Uterus (tissue), 4 donors: ENCODE measurements around the gene INO80E. TPM values are rescaled to one million over a fixed set of nuclear protein-coding genes. Genes with fewer than 3 reads are reported as not detected.

Experiments
- DNase-seq, 2 donors: peaks; one replicate each; pipeline ENCODE4 v3.0.0-alpha.2; 2019 to 2020
- H3K27ac ChIP-seq, 2 donors: fragments of 200-600 bp; sonication (generic); 1 replicate in 1 of 2; 2 replicates in 1 of 2; pipeline ENCODE4 v1.5.1; 2016 to 2018
- H3K27me3 ChIP-seq, 2 donors: fragments of 200-600 bp; sonication (generic); one replicate each; pipeline ENCODE4 v1.5.1; 2018 to 2019; ENCODE audit warnings: control low read depth in 1 of 2
- H3K36me3 ChIP-seq, 2 donors: fragments of 200-600 bp; sonication (generic); one replicate each; pipeline ENCODE4 v1.5.1; 2019; ENCODE audit warnings: control low read depth in 1 of 2
- H3K4me1 ChIP-seq, 2 donors: fragments of 200-600 bp; sonication (generic); one replicate each; pipeline ENCODE4 v1.5.1; 2018 to 2019; ENCODE audit warnings: control low read depth in 1 of 2
- H3K4me3 ChIP-seq, 2 donors: fragments of 200-600 bp; sonication (generic); 1 replicate in 1 of 2; 2 replicates in 1 of 2; pipeline ENCODE4 v1.5.1; 2018 to 2019; ENCODE audit warnings: mild to moderate bottlenecking in 1 of 2
- H3K9me3 ChIP-seq, 2 donors: fragments of 200-600 bp; sonication (generic); one replicate each; pipeline ENCODE4 v1.5.1; 2019; ENCODE audit warnings: control low read depth in 1 of 2
- CTCF ChIP-seq, 4 experiments: fragments of 200-600 bp in 2 of 4; fragments of 450-650 bp in 2 of 4; sonication (generic) in 2 of 4; IDR thresholded peaks; one replicate each; pipeline ENCODE4 v1.5.1; 2016 to 2019; ENCODE audit warnings: antibody characterized with exemption in 4 of 4, mild to moderate bottlenecking in 2 of 4, moderate library complexity in 1 of 4
- POLR2A ChIP-seq, 2 donors: fragments of 450-650 bp; IDR thresholded peaks; one replicate each; pipeline ENCODE4 v1.6.1; 2016; ENCODE audit warnings: antibody characterized with exemption in 2 of 2, mild to moderate bottlenecking in 1 of 2, moderate library complexity in 1 of 2
- intact Hi-C: fragments of 100-400 bp; cut with DNase I; formaldehyde crosslinking; loops from one replicate; pipeline ENCODE4 v1.15.1; 2023; ENCODE audit warnings: low total_unique reads
- total RNA-seq, 4 donors: library from RNA; depleted of rRNA in 3 of 4; stranded (reverse); fragments of >200 nt in 3 of 4; gene quantifications; one replicate each; pipeline versions ENCODE4 v1.1.0 to v1.2.4, GENCODE V29; 2014 to 2023
- donor health status: DM: yes; HTN: yes; CAD: no.

INO80E gene
- total RNA-seq, 4 donors from 2014 or later = 4.1 to 714 (median 68.9) TPM

- intact Hi-C loops = no loop called here
Measured at GRCh38 chr16:30025156-30025555, 29.1 kb downstream of the INO80E start.

GRCh38 chr16:30025574-30025973 is 29.5 kb downstream of the INO80E start:
- H3K27ac ChIP-seq = no peak overlapping the region
- H3K4me3 ChIP-seq = no peak overlapping the region
- peaks cover 0 to 13% of the 10 kb centered on the region in 2 donors for H3K27me3 ChIP-seq
- TF ChIP-seq CTCF (IDR thresholded peaks at IDR 0.05) = no peak
- TF ChIP-seq POLR2A (IDR thresholded peaks at IDR 0.05) = no peak
- H3K4me1 ChIP-seq = no peaks in the 10 kb centered on the region
- no peaks in the 10 kb centered on the region for H3K36me3 ChIP-seq
- no peak for DNase-seq
- intact Hi-C loops = no loop called here
- no peaks in the 10 kb centered on the region for H3K9me3 ChIP-seq

More at GRCh38 chr16:30025156-30025555, 29.1 kb downstream of the INO80E start:
- TF ChIP-seq CTCF (IDR thresholded peaks at IDR 0.05) (no peak), POLR2A (IDR thresholded peaks at IDR 0.05) (no peak)
- H3K4me1 ChIP-seq = no peaks in the 10 kb centered on the region
- no peaks in the 10 kb centered on the region for H3K9me3 ChIP-seq
- H3K4me3 ChIP-seq = no peak overlapping the region
- H3K27ac ChIP-seq = no peak overlapping the region
- no peak for DNase-seq
- H3K36me3 ChIP-seq = no peaks in the 10 kb centered on the region
- peaks cover 0 to 9% of the 10 kb centered on the region in 2 donors for H3K27me3 ChIP-seq

GRCh38 chr16:30026449-30026848 is 30.4 kb downstream of the INO80E start:
- Histone ChIP-seq H3K9me3 (no peaks in the 10 kb centered on the region), H3K27ac (no peak overlapping the region), H3K4me1 (no peaks in the 10 kb centered on the region), H3K27me3 (peaks cover 7 to 22% of the 10 kb centered on the region in 2 donors), H3K4me3 (no peak overlapping the region), H3K36me3 (no peaks in the 10 kb centered on the region)
- DNase-seq = no peak
- no peak for TF ChIP-seq CTCF (IDR thresholded peaks at IDR 0.05)
- no peak for TF ChIP-seq POLR2A (IDR thresholded peaks at IDR 0.05)
- intact Hi-C loops = no loop called here

GRCh38 chr16:30027588-30028437 is 31.8 kb downstream of the INO80E start:
- intact Hi-C loops = no loop called here
- TF ChIP-seq CTCF (IDR thresholded peaks at IDR 0.05) (no peak), POLR2A (IDR thresholded peaks at IDR 0.05) (no peak)
- no peaks in the 10 kb centered on the region for H3K4me1 ChIP-seq
- no peak overlapping the region for H3K4me3 ChIP-seq
- H3K9me3 ChIP-seq = no peaks in the 10 kb centered on the region
- H3K27ac ChIP-seq = no peak overlapping the region
- no peak for DNase-seq
- peaks cover 10 to 34% of the 10 kb centered on the region in 2 donors for H3K27me3 ChIP-seq
- H3K36me3 ChIP-seq = no peaks in the 10 kb centered on the region

- Histone ChIP-seq H3K27ac (no peak overlapping the region), H3K27me3 (peaks cover 10 to 40% of the 10 kb centered on the region in 2 donors), H3K4me1 (no peaks in the 10 kb centered on the region), H3K9me3 (no peaks in the 10 kb centered on the region), H3K4me3 (no peak overlapping the region), H3K36me3 (no peaks in the 10 kb centered on the region)
- no peak for DNase-seq
- intact Hi-C loops = no loop called here
- no peak for TF ChIP-seq CTCF (IDR thresholded peaks at IDR 0.05)
- TF ChIP-seq POLR2A (IDR thresholded peaks at IDR 0.05) = no peak
Measured at GRCh38 chr16:30028438-30029076, 32.5 kb downstream of the INO80E start.
